HG03139 (cell line): ENCODE measurements around the gene TAOK1.
"Not testable (repeated sequence)": the region's sequence is repeated elsewhere in the genome, so short reads cannot be mapped to it uniquely, and the experiment has no call there.

Experiments
- ATAC-seq: cut with Tn5 transposase; IDR thresholded peaks from one replicate; pipeline ENCODE4 v1.9.1; 2021; ENCODE audit not compliant: unreplicated experiment

Gene TAOK1

DNA sequence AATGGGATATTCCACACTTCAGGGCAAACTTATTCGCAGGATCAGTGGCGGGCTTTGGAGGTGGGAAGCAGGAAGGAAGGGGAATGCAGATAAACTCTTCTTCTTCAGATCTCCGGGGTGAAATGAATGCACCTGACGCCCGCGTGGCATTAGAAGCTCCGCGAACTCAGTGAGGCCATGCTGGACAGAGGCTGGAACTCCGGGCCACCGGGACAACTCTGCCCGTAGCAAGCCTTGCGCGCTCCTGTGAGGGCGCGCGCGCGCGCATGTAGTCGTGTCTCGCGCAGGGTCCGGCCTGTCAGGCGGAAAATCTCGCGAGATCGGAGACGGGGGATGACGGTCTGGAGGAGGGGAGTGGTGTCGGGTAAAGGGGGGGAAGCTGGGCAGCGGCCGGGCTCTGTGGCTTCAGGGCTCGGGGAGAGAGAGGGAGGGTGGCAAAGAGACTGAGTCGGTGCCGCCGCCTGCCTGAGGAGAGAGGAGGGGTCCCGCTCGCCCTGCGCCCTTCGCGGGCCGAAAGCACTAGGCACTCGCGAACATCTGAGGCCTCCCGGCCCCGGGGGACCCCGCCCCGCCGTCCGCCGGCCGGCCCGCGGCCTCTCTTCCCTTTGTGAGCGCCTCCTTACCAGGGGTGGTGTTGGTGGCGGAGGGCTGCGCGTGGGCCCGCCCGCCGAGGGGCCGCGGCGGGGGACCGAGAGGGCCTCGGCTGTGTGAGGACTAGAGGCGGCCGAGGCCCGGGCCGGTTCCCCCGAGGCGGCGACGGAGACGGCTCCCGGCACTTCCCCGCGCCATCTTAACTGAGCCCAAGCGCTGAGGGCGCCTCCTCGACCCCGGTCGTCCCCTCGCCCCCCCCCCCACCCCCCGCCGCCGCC, at the start of gene TAOK1:
TSS of gene TAOK1 (plus strand) at position 382 of the 869 bp plus-strand sequence. CDS start 61,186 bp downstream, outside the sequence.
- ATAC-seq: peak; percentile 82

DNA sequence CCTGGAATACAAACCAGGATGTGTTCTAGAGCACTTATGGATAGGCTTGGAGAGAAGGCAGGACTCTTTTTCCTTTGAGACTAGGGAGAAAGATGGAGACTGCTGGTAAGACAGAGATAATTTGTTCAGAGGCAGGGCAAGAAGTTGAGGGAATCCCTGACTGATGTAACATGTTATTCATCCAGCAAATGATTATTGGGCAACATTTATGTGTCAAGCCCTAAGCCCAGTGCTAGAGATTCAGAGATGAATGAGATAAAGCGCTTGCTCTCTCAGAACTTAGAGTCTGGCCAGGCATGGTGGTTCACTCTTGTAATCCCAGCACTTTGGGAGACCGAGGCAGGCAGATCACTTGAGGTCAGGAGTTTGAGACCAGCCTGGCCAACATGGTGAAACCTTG, 48.4 kb upstream of the TAOK1 start:
- no peak for ATAC-seq

DNA sequence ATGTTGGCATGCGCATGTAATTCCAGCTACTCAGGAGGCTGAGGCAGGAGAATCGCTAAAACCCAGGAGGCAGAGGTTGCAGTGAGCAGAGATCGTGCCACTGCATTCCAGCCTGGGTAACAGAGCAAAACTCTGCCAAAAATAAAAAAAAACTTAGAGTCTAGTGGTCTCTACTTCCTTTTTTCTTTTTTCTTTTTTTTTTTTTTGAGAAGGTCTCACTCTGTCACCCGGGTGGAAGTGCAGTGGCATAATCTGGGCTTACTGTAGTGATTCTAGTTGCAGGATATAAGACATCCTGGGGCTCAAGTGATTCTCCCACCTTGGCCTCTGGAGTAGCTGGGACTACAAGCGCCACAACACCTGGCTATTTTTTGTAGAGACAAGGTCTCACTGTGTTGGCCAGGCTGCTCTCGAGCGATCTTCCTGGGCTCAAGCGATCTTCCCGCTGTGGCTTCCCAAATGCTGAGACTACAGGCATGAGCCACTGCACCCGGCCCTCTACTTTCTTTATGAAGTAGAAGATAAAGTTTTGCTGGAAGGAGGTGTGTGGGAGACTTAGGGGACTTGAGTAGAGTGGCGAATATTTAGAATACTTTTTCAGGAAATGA, 47.9 kb upstream of the TAOK1 start:
- ATAC-seq: no peak

DNA sequence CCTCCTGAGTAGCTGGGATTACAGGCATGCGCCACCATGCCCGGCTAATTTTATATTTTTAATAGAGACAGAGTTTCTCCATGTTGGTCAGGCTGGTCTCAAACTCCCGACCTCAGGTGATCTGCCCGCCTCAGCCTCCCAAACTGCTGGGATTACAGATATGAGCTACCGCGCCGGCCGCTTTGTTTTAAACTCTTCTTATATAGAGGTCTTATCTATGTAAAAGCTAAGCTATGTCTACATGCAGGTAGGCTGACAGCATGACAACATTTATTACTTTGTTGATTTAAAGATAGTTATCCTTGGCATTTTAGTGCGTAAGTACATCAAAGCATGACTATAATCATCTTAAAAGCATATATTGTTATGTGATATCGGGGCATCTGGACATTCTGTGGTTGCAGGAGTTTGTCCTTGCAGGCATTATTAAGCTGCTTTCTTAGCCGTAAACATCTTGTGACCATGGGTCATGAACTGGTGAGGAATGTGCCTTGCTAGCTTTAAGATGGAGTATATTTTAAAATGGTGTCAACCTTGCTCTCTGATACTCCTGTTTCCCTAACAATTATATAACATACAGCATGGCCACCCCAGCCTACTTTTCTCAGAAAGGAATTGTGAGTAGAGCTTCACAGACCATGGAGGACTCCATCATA, 45.8 kb upstream of the TAOK1 start:
- ATAC-seq: no peak

DNA sequence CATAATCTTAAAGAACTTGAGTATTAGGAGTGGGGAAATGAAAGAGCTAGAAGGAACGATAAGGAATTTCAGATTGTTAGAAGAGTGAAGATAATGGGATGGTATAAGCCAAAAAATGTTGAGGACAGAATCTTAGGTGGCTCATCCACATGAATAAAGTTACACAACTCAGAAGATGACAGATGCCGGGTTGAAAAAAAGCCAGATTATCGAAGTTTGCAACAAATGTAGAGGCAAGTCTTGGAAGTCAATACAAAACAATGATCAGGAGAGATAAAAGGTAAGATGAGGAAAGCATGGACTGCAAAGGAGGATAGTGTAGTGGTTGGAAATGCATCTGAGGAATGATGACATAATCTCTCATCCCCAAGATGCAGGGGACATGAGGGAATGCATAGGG, 45.1 kb upstream of the TAOK1 start:
- no peak for ATAC-seq

DNA sequence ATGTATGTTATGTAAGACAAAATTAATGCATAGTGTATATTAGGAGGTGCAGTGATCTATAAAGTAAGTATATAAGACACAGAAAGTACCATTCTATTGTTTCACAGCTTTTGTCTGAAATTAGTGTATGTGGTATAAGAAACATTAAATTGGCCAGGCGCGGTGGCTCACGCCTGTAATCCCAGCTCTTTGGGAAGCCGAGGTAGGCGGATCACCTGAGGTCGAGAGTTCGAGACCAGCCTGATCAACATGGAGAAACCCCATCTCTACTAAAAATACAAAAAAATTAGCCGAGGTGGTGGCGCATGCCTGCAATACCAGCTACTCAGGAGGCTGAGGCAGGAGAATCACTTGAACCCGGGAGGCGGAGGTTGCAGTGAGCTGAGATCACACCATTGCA, 44.7 kb upstream of the TAOK1 start:
- not testable (repeated sequence) for ATAC-seq

DNA sequence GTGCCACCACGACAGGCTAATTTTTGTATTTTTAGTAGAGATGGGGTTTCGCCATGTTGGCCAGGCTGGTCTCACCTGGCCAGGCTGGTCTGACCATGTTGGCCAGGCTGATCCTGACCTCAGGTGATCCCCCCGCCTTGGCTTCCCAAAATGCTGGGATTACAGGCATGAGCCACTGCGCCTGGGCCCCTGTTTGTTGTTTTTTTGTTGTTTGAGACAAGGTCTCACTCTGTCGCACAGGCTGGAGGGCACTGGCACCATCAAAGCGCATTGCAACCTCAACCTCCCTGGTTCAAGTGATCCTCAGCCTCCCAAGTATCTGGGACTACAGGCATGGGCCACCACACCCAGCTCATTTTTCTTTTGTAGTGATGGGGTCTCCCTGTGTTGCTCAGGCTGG, 43.7 kb upstream of the TAOK1 start:
- ATAC-seq: no peak

DNA sequence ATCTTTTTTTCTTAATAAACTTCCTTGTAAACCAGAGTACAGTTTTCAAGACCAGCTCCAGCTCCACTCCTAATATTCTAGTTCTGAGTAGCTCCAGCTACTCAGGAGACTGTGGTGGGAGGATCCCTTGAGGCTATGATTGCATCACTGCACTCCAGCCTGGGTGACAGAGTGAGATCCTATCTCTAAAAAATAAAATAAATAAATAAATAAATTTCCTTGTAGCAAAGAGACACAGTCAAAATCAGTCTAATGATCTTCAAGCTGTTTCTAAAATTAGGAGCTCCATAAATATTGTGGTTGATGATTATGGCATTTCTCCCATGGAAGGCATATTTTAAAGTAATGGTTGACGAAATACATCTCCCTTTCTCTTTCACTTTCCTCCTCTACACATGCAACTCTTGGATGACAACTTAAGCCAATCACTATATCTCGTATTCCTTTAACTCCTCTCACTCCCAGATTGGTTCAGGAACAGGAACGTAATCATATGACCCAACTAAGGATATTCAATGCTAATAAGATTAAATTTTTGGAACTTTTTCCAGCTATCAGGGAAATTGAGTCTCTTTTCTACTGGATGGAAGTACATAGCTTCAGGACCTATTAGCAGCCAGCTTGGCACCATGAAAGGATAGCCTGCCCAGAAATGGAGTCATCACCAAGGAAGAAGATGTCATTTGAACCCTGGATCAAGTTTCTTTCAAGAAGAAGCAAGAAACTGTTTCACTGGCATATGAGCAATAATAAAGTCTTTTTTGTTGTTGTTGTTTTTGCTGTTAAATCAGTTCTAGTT, 42.1 kb upstream of the TAOK1 start:
- no peak for ATAC-seq

DNA sequence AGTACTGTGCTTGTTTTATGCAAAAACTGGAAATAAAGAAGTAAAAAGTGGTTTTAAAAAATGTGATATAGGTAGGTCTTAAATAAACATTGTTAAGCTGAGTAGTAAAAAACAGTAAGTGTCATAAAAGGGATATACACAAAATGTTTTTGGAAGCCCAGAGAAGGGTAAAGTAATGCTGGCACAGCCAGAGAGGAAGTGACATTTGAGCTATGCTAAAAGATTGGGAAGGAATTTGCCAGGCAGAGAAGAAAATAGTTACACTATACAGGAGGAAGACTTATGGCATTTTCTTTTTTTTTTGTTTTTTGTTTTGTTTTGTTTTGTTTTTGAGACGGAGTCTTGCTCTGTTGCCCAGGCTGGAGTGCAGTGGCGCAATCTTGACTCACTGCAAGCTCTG, 40.8 kb upstream of the TAOK1 start:
- no peak for ATAC-seq

DNA sequence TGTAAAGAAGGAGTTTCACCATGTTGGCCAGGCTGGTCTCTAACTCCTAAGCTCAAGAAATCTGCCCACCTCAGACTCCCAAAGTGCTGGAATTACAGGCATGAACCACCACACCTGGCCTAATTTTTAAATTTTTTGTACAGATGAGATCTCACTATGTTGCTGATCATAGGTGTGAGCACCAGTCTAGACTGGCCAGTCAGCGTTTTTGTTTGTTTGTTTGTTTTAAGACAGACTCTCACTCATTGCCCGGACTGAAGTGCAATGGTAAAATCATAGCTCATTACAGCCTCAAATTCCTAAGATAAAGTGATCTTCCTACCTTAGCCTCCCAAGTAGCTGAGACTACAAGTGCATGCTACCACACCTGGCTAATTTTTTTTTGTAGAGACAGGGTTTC, 38.0 kb upstream of the TAOK1 start:
- no peak for ATAC-seq

DNA sequence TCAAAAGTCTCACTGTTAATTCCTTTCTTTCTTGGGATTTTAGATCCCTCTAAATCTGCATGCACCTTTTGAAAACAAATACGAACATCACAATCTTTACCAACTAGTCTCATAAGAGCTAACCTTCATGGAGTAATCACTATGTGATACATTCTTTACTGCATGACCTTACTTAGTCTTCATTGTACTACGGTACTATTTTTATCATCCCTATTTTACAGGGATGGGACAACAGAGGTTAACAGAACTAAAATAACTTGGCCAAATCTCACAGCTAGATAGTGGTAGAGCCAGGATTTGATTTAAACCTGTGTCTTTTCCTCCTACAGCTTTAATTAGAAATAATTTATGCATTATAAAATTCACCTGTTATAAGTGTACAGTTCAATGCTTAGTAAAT, 32.9 kb upstream of the TAOK1 start:
- ATAC-seq: no peak

DNA sequence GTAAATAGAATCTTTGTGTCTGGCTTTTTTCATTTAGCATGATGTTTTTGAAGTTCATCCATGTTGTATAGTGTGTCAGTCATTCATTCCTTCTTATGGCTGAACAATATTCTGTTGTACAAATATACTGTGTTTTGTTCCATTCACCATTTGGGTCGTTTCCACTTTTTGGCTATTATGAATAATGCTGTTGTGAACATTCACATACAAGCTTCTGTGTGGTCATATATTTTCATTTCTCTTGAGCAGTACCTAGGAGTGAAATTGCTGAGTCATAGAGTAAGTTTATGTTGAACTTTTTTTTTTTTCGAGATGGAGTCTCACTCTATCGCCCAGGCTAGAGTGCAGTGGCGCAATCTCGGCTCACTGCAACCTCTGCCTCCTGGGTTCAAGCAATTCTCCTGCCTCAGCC, 32.3 kb upstream of the TAOK1 start:
- no peak for ATAC-seq

DNA sequence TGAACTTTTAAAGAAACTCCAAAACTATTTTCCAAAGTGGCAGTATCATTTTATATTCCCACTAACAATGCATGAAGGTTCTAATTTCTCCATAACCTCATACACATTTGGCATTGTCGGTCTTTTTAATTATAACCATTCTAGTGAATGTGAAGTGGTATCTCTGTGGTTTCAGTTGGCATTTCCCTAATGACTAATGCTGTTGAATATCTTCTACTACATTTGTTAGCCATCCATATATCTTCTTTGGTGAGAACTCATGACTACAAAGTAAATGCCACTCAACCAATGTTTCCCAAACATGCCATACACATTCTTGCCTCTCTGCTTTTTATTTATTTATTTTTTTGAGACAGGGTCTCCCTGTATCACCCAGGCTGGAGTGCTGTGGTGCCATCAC, 31.7 kb upstream of the TAOK1 start:
- no peak for ATAC-seq

DNA sequence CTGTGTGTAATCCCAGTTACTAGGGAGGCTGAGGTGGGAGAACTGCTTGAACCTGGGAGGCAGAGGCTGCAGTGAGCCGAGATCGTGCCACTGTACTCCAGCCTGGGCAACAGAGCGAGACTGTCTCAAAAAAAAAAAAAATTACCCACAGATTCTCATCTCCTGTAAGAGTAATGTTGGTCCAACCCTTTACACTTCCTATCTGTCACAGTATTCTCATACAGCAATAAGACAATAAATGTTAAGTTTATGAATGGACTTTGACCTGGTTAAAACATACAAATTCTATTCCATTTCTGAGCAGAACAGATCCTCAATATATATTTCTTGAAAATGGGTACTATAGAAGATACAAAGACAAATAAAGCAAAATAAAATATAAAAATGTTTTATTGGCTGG, 30.4 kb upstream of the TAOK1 start:
- ATAC-seq: no peak

DNA sequence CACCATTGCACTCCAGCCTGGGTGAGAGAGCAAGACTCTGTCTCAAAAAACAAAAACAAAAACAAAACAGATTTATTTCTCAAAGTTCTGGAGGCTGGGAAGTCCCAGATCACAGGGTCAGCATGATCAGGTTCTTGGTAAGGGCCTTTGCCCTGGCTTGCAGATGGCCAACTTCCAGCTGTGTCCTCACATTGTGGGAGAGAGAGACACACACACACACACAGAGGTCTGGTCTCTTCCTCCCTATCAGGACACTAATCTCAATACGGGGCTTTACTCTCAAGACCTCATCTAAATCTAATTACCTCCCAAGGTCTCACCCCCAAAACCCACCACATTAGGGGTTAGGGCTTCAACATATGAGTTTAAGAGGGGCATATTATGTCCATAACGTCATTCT, 26.4 kb upstream of the TAOK1 start:
- ATAC-seq: no peak

DNA sequence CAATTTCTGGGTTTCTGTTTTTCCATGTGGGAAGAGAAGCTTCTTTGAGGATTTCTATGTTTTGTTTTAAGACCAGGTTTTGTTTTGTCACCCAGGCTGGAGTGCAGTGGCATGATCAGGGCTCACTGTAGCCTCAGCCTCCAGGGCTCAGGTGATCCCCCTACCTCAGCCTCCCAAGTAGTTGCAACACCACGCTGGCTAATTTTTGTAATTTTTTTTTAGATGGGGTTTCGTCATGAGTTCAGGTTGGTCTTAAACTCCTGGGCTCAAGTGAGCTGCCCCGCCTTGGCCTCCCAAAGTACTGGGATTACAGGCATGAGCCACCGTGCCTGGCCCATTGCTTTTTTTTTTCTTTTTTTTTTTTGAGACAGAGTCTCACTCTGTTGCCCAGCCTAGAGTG, 25.5 kb upstream of the TAOK1 start:
- no peak for ATAC-seq

DNA sequence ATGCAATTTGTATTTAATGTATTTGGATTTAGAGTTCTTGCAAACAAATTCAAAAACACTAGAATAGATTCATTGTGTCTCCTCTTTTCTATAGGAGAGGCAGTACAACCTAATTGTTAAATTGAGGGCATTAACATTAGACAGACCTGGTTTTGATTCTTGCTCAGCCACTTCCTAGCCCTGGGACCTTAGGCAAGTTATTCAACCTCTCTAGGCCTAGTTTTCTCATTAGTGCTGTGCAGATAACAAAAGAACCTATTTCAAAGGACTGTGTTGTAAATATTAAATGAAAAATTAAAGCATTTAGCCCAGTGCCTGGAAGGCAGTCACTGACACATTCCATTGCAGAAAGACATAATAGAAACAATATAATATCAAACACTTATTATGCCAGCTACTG, 22.0 kb upstream of the TAOK1 start:
- no peak for ATAC-seq

DNA sequence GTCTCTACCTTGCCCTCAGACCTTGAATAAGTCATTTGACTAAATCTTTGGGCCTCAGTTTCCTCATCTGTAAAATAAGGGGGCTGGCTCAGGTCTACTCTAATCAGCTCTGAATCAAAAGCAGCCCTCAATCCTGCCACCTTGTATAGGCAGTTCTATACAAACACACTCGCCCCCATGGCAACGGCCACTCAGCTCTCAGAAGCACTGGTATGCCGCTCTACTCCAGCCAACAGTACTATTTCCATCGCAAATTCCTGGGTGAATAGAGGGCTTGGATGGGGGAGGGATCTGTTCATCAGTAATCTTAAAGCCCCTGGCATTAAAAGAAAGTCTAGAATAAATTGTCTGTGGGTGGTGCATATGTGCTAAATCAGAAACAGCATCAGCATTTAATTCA, 21.2 kb upstream of the TAOK1 start:
- no peak for ATAC-seq

DNA sequence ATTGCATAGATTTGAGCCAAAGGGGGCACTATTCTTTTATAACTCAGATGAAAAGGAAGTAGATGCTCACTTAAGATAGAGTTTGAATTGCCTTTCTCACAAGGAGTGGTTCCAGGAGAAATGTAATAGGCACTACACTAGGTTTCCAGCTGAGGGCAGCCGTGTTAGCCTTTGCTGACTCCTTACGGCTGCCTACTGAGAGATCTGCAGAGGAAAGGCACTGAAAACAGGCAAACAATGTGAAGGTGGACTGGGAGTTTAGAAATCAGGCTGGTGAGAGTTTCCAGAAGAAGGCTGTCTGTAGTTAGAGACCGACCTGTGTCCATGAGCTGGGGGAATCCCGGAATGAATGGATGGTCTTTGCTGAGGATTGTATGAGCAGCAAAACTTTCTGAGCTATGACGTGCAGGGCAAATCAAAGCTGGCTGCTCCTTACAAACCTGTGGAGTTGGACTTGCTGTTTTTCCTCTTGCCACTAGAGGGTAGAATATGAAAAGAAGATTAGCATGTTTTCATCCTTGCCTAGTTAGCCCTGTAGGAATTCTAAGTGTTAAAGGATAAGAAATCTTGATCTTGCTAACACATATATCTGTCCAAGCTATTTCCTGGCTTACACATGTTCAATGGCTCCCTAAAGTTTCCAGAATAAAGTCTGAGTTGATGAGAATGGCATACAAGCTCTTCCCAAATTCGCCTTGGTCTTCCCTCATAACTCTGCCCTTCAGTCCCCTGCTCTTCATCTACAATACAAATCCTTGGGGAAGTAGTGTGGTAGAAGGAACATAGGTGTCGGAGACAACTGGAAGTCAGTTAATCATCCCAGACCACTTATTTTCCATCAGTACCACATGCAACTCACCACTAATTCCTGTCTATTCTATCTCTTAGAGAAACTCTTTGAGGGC, 20.1 kb upstream of the TAOK1 start:
- ATAC-seq: no peak

DNA sequence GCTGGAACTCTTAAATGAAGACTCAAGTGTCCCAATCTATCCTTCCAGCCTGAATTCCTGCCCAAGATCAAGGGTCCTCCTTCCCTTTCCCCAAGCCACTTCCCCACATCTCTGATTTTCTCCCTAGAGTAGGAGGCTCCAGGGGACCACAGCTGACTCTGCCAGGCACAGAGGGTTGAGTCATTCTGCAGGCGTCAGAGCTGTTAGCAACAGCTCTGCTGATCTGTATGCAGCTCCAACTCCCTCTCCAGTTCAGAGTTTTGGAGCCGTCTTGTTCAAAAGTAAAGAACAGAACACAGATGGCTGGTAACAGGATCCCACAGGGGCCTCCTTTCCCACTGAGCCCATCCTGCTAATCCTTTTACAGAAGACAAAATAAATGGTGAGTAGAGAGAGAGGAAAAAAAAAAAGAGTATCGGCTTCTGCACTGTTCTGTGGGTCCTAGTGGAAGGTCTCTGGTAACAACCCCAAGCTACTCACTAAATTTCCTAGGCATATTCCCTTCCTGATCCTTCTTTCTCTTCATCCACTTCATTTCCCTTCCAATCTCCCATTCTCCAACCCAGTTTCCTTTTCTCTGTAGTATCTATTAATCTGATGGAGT, 13.4 kb upstream of the TAOK1 start:
- ATAC-seq: no peak
